ENCODE data around the gene BARX2.

Gene BARX2

DNA sequence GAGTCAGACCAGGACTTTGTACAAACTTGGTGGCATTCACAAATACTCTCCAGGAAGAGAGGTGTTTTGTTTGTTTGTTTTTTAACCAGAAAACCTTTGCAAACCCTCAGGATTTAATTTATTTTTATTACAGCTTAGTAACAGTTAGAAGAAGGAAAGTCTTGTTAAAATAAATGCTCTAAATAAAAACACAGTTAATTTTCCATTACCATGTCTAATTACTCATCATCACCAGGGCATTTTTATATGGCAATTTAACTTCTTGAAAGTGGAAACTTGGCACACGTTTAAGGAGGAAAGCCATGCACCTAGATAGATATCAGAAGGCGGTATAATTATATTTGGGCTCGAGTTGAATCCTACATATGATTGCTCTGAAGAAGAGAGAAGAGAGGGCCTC is 7.4 kb downstream of the BARX2 start:
- ATAC-seq (ENCODE audit: low read depth) (no peak), DNase-seq (ENCODE audit: low spot score in 2 of 2) (no peak)
- Mint-ChIP-seq H3K36me3 (no peaks in the 10 kb centered on the region), H3K4me1 (no peaks in the 10 kb centered on the region), H3K4me3 (no peak overlapping the region), H3K27me3 (peaks cover 3% of the 10 kb centered on the region), H3K9me3 (no peaks in the 10 kb centered on the region), H3K27ac (no peak overlapping the region)

DNA sequence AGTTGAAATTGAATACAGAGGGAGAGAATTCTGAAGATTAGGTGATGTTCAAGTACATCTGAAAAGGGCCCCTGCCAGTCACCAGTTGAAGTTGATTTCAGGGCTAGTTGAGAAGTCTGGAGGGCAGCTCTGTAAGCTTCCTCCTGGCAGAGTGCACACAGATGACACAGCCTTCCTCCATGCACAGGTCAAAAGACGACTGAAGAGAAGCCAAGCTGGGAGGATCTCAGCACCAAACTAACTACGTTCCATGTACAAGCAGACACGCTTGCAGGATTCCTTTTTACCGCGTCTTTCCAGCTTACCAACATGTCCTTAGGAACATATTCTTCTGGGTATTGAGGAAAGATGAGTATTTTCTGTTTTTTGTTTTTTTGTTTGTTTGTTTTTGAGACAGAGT is 7.9 kb downstream of the BARX2 start:
- Mint-ChIP-seq H3K4me3 (no peak overlapping the region), H3K9me3 (no peaks in the 10 kb centered on the region), H3K27me3 (peaks cover 3% of the 10 kb centered on the region), H3K27ac (no peak overlapping the region), H3K36me3 (no peaks in the 10 kb centered on the region), H3K4me1 (no peaks in the 10 kb centered on the region)
- no peak for ATAC-seq (ENCODE audit: low read depth)
- no peak for DNase-seq (ENCODE audit: low spot score in 2 of 2)

DNA sequence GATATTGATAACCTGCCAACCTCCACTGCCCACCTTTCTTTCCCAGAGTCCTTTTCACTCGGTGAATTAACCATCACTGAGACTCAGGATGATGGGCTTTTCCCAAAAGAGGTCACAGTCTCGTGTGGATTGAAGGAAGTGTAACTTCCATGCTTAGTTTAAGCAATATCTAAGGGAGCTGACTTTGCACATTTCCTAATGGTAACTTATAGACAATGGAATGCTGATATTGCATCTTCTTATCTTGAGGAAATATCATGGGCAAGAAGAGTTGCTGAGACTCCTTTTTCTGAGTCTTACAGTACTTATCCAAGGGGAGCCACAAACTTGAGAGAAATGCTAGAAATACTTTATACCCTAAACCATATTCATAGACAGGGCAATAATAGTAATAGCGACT is 8.8 kb downstream of the BARX2 start:
- DNase-seq (ENCODE audit: low spot score in 2 of 2) (no peak), ATAC-seq (ENCODE audit: low read depth) (no peak)
- H3K4me3 Mint-ChIP-seq = no peak overlapping the region
- no peaks in the 10 kb centered on the region for H3K9me3 Mint-ChIP-seq
- no peak overlapping the region for H3K27ac Mint-ChIP-seq
- H3K36me3 Mint-ChIP-seq = no peaks in the 10 kb centered on the region
- H3K4me1 Mint-ChIP-seq = no peaks in the 10 kb centered on the region
- H3K27me3 Mint-ChIP-seq = peaks cover 3% of the 10 kb centered on the region

DNA sequence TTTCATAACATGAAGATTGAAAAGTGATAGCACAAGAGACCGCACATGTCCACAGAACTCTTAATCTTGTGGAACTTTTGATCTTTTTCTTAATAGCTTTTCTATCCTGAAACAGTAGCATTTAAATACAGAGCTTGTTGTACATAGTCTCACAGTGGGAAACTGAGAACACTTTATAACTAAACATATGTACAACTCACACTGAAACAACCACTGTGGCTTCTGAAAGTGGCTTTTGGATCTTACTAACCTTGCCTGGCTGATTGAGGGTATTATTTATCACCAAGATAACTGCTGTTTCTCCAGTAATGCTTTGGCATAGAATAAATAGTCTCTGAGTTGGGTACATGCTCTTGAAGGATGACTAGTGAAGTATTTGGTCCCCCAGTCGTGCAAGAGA is 10.2 kb downstream of the BARX2 start:
- Mint-ChIP-seq H3K9me3 (no peaks in the 10 kb centered on the region), H3K27ac (no peak overlapping the region), H3K4me1 (no peaks in the 10 kb centered on the region), H3K27me3 (peaks cover 3% of the 10 kb centered on the region), H3K36me3 (no peaks in the 10 kb centered on the region), H3K4me3 (no peak overlapping the region)
- DNase-seq (ENCODE audit: low spot score in 2 of 2) = no peak
- ATAC-seq (ENCODE audit: low read depth) = no peak

DNA sequence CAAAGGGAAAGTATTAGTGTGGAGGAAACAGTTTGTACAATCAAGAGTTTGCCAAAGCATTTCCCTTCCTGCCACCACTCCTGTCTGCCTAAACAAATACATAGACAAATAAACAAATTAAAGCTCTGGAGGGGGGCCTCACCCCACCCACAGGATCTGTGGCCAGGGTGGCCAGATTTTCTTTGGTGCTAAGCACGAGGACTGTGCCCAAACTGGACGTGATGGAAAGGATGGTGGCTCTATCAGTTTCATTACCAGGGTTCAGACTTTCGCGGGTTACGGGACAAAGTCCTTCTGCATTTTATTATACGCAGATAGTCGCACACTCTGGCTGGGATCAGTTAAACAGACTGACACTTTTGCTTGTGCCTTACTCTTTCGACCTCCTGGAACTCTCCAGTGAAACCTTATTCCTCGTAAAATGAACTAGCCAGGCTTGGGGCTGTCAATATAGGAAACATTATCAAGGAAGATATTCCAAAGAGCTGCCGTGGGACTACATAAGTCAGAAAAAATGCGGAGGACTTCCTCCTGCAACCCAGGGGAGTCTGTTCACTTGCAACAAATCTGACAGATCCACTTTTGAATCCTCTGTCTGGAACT is 11.2 kb downstream of the BARX2 start:
- Mint-ChIP-seq H3K27ac (no peak overlapping the region), H3K36me3 (no peaks in the 10 kb centered on the region), H3K4me3 (no peak overlapping the region)

DNA sequence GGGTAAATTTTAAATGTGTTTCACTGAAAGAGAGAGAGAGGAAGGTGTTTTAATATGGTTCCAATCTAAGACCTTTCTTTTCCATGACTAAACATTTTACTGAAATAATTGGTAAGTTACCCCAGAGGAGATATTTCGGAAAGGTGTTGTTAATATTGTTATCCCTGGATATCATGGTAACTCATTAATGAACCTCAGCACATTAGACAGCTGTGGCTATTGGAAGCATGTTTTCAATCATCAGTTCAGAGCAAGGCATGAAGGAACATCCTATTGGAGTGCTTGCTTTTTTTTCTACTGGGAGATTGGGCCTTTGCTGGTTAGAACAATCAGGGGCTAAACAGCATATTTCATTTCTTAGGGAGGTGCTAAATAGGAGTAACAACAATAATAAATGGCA is 11.8 kb downstream of the BARX2 start:
- Mint-ChIP-seq H3K4me3 (no peak overlapping the region), H3K4me1 (no peaks in the 10 kb centered on the region), H3K27me3 (no peaks in the 10 kb centered on the region), H3K9me3 (no peaks in the 10 kb centered on the region), H3K27ac (no peak overlapping the region), H3K36me3 (no peaks in the 10 kb centered on the region)
- ATAC-seq (ENCODE audit: low read depth) = no peak
- DNase-seq (ENCODE audit: low spot score in 2 of 2) = no peak

More for the DNA sequence above, 11.2 kb downstream of the BARX2 start:
- no peak for DNase-seq (ENCODE audit: low spot score in 2 of 2)
- peaks cover under 1% of the 10 kb centered on the region for H3K27me3 Mint-ChIP-seq
- no peaks in the 10 kb centered on the region for H3K9me3 Mint-ChIP-seq
- H3K4me1 Mint-ChIP-seq = no peaks in the 10 kb centered on the region
- ATAC-seq (ENCODE audit: low read depth) = no peak

DNA sequence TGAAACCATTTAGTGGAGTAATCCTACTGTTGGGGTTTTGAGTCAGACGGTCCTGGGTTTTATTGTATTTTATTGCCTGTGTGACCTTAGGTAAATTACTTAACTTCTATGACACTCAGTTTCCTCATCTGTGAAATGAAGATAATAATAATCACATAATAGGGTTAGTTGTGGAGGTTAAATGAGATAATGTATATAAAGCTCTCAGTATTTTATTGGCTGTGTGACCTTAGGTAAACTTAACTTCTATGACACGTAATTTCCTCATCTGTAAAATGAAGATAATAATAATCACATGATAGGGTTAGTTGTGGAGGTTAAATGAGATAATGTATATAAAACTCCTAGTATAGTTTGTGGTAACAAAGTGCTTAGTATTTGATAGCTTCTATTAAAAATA is 13.2 kb downstream of the BARX2 start:
- H3K4me3 Mint-ChIP-seq = no peak overlapping the region
- H3K27me3 Mint-ChIP-seq = no peaks in the 10 kb centered on the region
- H3K4me1 Mint-ChIP-seq = no peaks in the 10 kb centered on the region
- DNase-seq (ENCODE audit: low spot score in 2 of 2) = no peak
- no peaks in the 10 kb centered on the region for H3K9me3 Mint-ChIP-seq
- no peak overlapping the region for H3K27ac Mint-ChIP-seq
- H3K36me3 Mint-ChIP-seq = no peaks in the 10 kb centered on the region
- ATAC-seq (ENCODE audit: low read depth) = no peak

DNA sequence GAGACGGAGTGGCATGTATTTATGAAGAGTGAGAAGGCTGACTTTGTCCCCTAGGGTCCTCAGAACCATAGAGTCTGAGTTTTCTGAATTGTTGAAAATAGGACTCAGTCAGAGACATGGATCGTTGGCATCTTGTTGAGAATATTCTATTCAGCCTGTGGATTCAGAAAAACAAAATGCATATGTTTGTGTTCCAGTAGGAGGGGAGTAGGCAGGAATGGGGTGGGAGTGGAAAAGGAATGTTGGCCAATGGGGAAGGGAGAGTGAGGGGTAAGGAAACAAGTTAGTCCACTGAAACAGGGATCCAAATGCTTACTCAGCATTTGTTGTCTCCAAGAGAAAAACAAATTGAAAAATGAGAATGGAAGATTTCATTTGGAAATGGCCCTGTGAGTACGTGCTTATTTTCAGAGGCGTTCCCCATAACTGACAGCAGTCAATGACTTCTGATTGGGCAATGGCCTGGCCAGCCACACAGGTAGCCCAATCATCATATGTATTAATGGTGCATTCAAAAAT is 14.7 kb downstream of the BARX2 start:
- Mint-ChIP-seq H3K27me3 (peaks cover 3% of the 10 kb centered on the region), H3K4me1 (no peaks in the 10 kb centered on the region), H3K36me3 (no peaks in the 10 kb centered on the region), H3K9me3 (no peaks in the 10 kb centered on the region), H3K27ac (no peak overlapping the region), H3K4me3 (no peak overlapping the region)
- no peak for ATAC-seq (ENCODE audit: low read depth)
- DNase-seq (ENCODE audit: low spot score in 2 of 2) = no peak

DNA sequence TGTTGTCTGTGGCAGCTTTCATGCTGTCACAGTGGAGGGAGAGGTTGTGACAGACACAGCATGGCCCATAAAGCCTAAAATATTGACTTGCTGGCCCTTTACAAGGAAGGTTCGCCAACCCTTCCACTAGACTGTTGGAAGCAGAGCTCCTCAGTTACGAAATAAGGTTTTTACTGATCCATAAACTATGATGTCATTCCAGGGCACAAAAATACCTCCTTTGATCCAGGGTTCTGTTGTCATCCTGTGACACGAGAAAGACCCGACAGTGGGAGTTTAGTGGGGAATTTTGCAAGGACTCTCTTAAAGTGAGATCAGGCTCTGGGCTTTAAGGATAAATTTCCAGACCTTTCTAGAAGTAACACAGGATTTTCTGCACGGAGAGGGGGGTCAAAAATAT is 15.7 kb downstream of the BARX2 start:
- no peak for ATAC-seq (ENCODE audit: low read depth)

DNA sequence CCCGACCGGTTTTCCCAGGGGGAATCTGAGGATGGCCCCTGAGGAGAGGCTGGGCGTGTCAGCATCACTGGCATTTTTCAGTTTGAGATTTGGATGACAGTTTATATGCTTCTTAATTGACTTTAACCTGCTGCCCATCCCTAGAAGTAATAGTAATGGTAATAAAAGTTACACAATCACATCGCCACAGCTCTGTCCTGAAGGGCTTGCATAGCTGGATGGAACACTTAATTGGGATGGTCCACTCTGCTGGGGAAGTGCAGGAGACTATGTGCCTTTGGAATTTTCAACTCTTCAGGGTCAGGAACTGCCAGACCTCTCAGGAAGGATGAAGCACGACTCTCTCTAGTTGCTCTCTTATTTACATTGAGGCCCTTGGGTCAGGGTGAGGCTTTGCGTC is 16.2 kb downstream of the BARX2 start:
- Mint-ChIP-seq H3K4me3 (no peak overlapping the region), H3K4me1 (no peaks in the 10 kb centered on the region), H3K27ac (no peak overlapping the region), H3K36me3 (no peaks in the 10 kb centered on the region), H3K27me3 (peaks cover 3% of the 10 kb centered on the region), H3K9me3 (no peaks in the 10 kb centered on the region)
- no peak for DNase-seq (ENCODE audit: low spot score in 2 of 2)
- ATAC-seq (ENCODE audit: low read depth) = no peak

More for the DNA sequence above, 15.7 kb downstream of the BARX2 start:
- Mint-ChIP-seq H3K4me3 (no peak overlapping the region), H3K27me3 (peaks cover 3% of the 10 kb centered on the region), H3K4me1 (no peaks in the 10 kb centered on the region), H3K9me3 (no peaks in the 10 kb centered on the region), H3K27ac (no peak overlapping the region), H3K36me3 (no peaks in the 10 kb centered on the region)
- DNase-seq (ENCODE audit: low spot score in 2 of 2) = no peak

DNA sequence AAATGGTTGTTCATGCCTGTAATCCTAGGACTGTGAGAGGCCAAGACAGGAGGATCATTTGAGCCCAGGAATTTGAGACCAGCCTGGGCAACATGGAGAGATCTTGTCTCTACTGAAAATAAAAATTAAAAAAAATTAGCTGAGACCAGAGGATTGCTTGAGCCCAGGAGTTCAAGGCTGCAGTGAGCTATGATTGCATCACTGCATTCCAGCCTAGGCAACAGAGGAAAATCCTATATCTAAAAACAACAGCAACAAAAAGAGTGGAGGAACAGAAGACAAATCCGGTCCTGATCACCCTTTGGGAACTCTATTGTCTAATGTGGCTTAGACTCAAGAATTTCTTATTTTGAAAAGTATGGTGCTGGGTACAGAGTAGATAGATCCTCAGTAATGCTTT is 17.3 kb downstream of the BARX2 start:
- H3K27me3 Mint-ChIP-seq = peaks cover 3% of the 10 kb centered on the region
- no peak for ATAC-seq (ENCODE audit: low read depth)
- no peak overlapping the region for H3K4me3 Mint-ChIP-seq
- H3K36me3 Mint-ChIP-seq = no peaks in the 10 kb centered on the region
- no peak overlapping the region for H3K27ac Mint-ChIP-seq
- no peaks in the 10 kb centered on the region for H3K4me1 Mint-ChIP-seq
- H3K9me3 Mint-ChIP-seq = no peaks in the 10 kb centered on the region
- DNase-seq (ENCODE audit: low spot score in 2 of 2) = no peak

DNA sequence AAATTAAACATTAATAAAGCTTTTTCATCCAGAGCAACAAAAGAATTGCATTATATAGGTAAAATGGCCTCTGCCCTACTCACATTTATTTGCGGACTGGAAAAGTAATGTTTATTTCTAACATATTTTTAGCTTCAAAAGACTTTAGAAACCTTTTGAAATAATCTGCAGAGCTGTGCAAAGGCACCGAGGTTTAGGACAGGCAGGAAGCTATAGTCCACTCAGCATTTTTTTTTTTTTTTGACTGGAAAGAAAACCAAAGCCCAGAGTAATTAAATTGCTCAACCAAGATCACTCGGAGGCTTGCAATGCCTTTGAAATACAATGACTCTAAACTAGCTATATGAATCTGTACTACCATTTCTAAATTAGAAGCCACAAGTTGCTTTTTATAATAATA is 19.1 kb downstream of the BARX2 start:
- peaks cover 5% of the 10 kb centered on the region for H3K27me3 Mint-ChIP-seq
- no peak overlapping the region for H3K27ac Mint-ChIP-seq
- H3K4me1 Mint-ChIP-seq = no peaks in the 10 kb centered on the region
- no peaks in the 10 kb centered on the region for H3K36me3 Mint-ChIP-seq
- no peaks in the 10 kb centered on the region for H3K9me3 Mint-ChIP-seq
- no peak for DNase-seq (ENCODE audit: low spot score in 2 of 2)
- no peak overlapping the region for H3K4me3 Mint-ChIP-seq
- no peak for ATAC-seq (ENCODE audit: low read depth)

DNA sequence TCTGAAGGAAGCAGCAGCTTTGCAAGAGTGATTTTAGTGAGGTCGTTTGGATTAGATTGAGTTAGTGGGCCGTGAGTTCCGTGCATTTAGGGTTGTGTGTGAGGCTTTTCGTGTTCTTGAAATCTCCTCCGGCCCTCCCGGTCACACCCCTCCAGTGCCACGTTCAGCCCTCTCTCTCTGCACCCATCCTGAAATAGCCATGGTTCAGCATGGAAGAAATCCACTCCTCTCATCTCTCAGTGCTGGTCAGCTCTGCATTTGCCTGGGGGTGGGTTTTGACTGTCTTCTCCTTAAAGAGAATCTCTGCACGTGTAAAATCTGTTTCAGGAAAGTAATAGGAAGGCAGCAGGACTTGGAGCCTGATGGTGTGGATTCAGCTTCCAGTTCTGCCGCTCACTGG is 19.8 kb downstream of the BARX2 start:
- H3K4me1 Mint-ChIP-seq = no peaks in the 10 kb centered on the region
- no peaks in the 10 kb centered on the region for H3K36me3 Mint-ChIP-seq
- H3K9me3 Mint-ChIP-seq = no peaks in the 10 kb centered on the region
- DNase-seq (ENCODE audit: low spot score in 2 of 2) (no peak), ATAC-seq (ENCODE audit: low read depth) (no peak)
- no peak overlapping the region for H3K27ac Mint-ChIP-seq
- H3K4me3 Mint-ChIP-seq = no peak overlapping the region
- H3K27me3 Mint-ChIP-seq = peaks cover 5% of the 10 kb centered on the region

DNA sequence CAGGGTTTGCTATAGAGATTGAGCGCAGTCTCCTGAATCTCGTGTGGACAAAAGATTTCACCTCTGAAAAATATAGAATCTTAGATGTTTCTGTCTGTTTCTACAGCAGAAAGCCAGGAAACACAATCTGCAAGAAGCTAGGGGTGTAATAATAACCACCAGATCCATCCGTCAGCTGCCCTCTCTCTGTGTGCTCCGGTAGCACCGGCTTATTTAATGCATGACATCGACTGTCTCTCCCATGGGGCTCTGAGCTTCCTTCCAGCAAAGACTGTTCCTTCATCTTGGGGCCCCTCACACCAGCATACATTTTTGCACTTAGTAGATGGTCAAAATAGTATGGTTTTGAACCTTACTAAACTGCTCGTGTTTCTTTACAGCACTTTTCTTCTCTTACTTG is 20.2 kb downstream of the BARX2 start:
- Mint-ChIP-seq H3K4me1 (no peaks in the 10 kb centered on the region), H3K9me3 (no peaks in the 10 kb centered on the region)

DNA sequence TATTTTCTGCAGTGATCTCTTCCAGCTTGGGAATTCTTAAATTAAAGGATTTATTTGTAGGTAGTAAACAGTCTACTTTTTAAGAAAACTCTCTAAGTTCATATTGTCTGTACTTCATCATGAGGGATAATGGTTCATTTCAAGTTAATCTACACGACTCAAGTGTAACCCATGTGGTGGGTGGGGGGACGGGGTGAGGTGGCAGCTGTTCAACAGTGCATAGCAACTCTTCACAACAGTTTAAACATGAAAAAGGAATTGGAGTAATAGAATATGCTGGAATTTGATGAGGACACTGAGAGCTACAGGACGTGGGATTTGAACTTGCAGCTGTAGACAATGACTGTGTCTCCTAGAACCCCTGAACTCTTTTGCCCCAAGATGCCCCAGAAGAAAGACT is 20.8 kb downstream of the BARX2 start:
- Mint-ChIP-seq H3K27ac (no peak overlapping the region), H3K27me3 (peaks cover 5% of the 10 kb centered on the region), H3K4me3 (no peak overlapping the region), H3K9me3 (no peaks in the 10 kb centered on the region), H3K4me1 (no peaks in the 10 kb centered on the region), H3K36me3 (no peaks in the 10 kb centered on the region)
- ATAC-seq (ENCODE audit: low read depth) = no peak
- no peak for DNase-seq (ENCODE audit: low spot score in 2 of 2)

More for the DNA sequence above, 20.2 kb downstream of the BARX2 start:
- Mint-ChIP-seq H3K27ac (no peak overlapping the region), H3K27me3 (peaks cover 5% of the 10 kb centered on the region), H3K4me3 (no peak overlapping the region), H3K36me3 (no peaks in the 10 kb centered on the region)
- no peak for DNase-seq (ENCODE audit: low spot score in 2 of 2)
- no peak for ATAC-seq (ENCODE audit: low read depth)

Data from memory B cell (primary cell).